HG03342 (cell line): ENCODE measurements around the gene ITGBL1.
A peak's percentile ranks its signal among the peaks of the same experiment; 100 is the strongest.

ENCODE experiments used
- ATAC-seq: cut with Tn5 transposase; IDR thresholded peaks from one replicate; pipeline ENCODE4 v1.9.1; 2021; ENCODE audit warnings: mild to moderate bottlenecking, moderate library complexity; ENCODE audit not compliant: unreplicated experiment

The ITGBL1 gene

DNA sequence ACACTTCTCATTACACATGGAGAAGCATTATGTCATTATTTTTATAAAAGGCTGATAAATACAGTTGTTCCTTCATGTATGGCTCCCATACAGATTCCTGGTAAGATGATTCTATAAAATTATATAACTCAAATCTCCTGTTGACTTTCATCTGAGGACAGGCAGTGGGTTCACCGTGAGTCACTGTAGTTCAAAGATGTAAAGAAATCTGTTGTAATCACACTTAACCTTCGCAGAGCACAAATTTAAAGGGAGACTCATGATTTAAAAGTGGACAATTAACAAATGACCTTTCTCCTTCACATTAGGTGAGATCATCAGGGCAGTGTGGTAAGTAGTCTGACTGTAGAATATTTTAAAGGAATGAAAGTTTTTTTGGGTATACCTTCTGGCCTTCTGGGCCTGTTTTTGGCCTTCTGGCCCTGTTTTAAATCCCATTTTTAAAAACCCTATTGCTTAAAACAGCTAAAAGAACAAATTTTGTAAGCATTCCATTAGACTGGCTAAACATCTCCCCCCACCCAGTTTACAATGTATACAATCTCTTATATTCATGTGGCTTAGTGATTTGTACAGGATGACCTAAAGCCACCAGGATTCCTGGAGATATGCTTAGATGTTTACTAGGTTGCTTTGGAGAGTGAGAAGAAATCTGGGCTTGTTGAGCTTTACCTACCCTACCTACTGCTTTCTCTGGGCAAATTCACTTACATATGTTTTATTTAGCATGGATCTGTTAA is 171.2 kb downstream of the ITGBL1 start:
- ATAC-seq: no peak

- ATAC-seq: no peak
Observed at GRCh38 chr13:101624210-101624922, 171.9 kb downstream of the ITGBL1 start.

DNA sequence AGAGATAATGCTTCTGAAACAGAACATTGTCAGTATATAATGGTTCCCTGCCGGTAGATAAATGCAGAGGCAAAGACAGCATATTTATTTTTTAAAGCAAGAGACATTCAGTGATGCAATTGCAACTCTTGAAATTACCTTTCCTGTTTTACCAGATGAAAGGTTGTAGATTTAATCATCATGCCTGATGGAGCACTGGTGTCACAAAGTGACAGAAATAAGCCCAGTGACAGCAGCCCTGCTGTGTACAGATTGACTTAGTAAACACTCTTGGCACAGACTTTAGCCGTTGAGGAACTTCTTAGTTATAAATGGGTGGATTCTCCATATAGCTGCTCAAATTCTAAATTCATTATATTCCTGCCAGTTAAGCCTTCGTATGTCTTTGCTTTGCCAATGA is 172.5 kb downstream of the ITGBL1 start:
- no peak for ATAC-seq

- peak; percentile 87 for ATAC-seq
Observed at GRCh38 chr13:101626925-101627555, 174.6 kb downstream of the ITGBL1 start.

DNA sequence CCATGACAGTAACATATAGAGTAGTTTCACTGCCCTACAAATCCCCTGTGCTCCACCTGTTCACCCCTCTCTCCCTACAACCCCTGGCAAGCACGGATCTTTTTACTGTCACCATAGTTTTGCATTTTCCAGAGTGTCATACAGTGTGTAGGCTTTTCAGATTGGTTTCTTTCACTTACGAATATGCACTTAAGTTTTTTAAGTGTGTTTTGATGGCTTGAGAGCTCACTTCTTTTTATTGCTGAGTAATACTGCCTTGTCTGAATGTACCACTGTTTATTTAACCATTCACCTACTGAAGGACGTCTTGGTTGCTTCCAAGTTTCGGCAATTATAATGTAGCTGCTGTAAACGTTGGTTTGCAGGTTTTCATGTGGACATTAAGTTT is 175.1 kb downstream of the ITGBL1 start:
- ATAC-seq: peak; percentile 58

- no peak for ATAC-seq
Observed at GRCh38 chr13:101628900-101629299, 176.4 kb downstream of the ITGBL1 start.

GRCh38 chr13:101631395-101631794 is 178.9 kb downstream of the ITGBL1 start:
- no peak for ATAC-seq

DNA sequence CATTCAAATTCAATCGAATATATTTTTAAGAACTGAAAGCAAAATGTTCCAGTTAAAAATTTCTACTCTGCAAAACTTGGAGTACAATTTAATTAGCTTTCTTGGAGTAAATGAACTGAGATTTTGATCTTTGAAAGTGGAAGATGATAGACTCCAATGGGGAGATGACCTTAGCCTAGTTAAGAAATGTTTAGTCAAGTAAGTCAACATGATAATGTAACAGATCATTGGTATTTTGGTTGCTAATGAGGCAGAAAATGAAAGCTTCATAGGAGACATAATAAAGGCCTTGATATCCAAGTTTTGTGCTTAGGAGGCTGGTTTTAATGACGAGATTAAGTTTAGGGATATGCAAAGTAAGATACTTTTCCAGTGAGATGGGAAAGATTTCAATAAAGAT is 181.7 kb downstream of the ITGBL1 start:
- no peak for ATAC-seq

- ATAC-seq: no peak
Observed at GRCh38 chr13:101639711-101640110, 187.2 kb downstream of the ITGBL1 start.

- ATAC-seq: no peak
Observed at GRCh38 chr13:101640788-101641400, 188.4 kb downstream of the ITGBL1 start.

DNA sequence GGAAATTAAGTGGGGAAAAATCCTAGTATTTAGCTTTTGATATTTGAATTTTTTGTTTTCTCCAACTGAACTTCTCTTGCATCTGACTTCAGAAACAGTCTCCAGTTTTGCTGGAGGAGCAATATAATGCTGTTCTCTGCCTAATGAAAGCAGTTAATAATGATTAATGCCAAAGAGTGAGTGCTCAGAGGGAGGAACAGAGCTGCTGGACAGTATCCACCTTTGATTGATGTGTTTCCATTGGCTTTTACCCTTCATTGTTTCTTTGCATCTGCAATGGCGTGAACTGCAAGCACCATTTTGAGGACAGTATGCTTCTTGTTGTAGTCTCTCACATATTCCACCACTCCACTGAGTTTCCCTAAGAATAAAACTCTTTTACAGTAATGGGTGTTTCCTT is 193.4 kb downstream of the ITGBL1 start:
- ATAC-seq: no peak

DNA sequence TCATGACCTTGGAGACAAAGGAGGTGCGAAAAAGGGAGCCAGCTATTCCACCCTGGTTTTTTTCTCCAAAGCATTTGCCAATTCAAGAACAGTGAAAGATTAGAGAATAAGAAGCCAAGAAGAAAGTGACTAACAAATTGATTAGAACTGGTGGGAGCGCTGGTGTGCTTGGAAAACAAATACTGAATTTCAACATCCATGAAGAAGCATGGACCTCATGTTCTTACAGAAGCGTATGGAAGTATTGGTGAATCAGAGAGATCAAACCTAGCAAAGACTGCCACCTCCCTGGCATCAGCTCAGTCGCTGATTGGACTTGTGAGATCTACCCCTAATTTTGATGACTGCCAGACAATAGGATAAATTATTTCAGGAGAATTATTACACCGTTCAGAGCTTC is 195.3 kb downstream of the ITGBL1 start:
- ATAC-seq: no peak

- ATAC-seq: no peak
Observed at GRCh38 chr13:101648766-101649487, 196.5 kb downstream of the ITGBL1 start.

DNA sequence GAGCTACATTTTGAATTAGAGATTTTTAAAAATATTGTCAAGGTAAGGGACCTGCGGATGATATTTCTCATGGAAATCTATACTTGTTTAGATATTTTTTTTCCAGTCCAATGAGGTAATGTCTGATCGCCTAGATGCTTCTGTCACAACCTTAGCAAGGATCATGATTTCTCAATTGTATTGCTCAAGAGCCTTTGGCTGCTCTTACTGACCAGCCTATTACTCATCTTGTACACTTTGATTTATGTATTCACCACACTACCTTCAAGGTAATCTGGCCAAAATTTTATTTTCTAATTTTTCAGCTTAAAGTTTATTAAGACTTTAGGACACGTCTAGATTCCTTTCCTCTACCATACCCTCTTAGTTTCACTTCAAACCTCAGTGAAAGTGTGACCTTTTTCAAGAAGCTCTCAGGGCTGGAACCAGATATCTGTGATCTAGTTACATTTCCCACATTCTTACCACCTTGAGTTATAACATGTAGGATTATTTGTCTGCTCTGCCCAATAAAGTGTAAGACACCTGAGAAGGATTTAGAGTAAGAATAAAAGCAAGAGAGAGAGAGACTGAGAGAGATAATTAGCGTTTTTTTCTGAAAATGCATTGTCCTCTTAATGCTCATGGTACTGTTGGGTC is 197.1 kb downstream of the ITGBL1 start:
- no peak for ATAC-seq

- no peak for ATAC-seq
Observed at GRCh38 chr13:101654883-101655282, 202.4 kb downstream of the ITGBL1 start.

DNA sequence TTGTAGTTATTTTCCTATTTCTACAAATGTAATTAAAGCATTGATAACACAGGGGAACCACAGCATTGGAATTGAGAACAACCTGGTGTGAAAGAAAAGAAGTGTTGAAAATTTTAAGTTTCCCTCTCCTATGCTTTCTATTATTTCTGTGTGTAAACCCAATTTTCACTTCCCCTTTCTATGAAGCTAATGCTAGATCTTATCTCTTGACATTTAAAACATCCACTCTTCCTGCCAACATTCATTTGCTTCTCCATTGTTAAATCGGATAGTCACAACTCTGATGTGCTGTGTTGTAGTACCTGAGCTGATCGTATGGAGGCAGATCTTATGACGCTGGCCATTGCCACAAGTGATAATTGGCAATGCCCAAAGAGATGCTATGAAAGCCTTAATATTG is 203.0 kb downstream of the ITGBL1 start:
- ATAC-seq: peak; percentile 73

DNA sequence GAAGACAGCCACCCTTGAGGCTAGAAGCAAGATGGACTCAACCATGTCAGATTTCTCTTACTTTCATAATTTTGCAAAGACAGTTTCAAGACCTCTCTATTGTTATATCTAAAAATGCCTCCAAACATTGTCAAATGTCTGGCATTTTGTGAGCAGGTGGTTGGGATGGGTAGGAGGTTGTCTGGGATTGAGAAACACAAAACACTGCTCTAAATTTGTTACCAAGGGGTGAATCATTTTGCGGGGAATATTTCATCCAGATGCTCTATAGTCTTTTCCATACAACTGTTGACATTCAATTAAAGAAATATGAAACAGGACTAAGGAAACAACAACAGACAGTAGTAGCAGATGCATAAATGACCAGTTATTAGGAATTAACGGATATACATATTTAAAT is 208.2 kb downstream of the ITGBL1 start:
- ATAC-seq: no peak

DNA sequence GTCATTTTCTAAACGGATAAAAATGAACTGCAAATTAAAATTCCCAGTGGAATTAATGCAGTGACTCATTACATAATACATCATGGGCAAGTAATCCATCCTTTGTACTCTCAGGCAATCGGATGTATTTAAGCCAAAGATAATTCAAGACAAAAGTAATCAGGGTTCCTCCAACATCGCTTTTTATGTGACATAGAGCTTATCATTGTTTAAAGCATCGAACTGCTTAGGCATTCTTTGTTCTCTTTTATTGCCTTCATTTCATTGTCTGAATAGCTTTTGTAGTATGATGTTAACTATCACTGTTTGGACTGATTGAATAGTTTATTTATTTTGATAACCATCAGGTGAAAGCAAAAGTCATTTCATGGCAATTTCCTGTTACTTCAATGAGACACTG is 209.4 kb downstream of the ITGBL1 start:
- no peak for ATAC-seq

DNA sequence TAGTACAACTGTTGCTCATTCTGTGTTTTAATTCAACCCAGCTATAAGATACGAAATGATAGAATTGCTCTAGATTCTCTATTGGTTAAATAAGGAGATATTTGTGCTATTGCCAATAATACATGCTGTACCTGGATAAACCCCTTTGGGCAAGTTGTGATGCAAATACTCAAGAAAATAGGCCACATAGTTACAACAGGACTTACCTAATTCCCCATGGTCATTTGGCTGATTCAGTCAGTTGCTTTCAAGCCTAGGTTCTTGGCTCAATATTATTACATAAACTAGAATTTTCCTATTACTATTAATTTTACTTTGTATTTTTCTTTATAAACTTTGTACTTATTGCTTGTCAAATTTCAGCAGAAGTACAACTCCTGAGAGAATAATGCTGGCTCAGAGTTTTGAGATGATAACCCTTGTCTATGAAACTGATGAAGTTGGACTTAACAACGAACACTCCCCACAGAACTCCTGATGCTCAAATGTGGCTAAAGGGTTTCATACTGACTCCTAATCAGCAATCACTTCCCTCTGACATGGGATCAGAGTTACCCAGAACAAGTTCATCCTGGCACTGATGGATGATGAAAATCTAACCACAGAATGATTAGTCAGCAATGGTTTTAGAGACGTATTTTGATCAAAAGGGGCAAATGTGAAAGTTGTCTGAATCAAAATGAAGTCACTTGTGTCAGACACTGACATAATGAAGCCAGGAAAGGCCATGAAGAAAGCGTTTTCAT is 221.1 kb downstream of the ITGBL1 start:
- ATAC-seq: no peak

DNA sequence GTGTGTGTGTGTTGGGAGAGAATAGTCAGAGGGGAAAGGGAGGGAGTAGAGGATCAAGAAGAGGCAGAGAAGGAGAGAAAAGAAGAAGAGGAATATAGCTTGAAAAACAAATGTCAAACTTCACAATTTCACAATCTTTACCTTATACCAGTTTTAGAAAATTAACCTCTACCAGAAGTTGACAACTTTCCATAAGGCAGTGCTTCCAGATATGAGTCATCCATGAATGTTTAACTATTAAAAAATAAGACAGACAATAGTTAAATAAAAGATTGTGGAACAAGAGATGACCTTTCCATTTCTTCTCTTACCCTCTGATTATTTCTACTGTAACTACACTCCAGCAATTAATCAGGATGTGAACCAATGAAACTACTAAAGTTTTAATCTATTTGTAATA is 229.4 kb downstream of the ITGBL1 start:
- ATAC-seq: no peak
